Endothelial cell of umbilical vein (primary cell): ENCODE results near the gene INTS6. TPM values are rescaled to one million over a fixed set of nuclear protein-coding genes. Genes with fewer than 3 reads are reported as not detected.

Source experiments
- BruUV-seq: library from RNA; stranded (reverse); fragments of 400-500 nt; replicated peaks from 2 replicates; lab custom pipeline; 2021; lab: Mats Ljungman, UMichigan
- CTCF ChIA-PET: fragments of 300-600, 350-600 bp; sonication (Branson Sonifier 250); formaldehyde crosslinking; loops from one replicate; lab custom pipeline; 2021; ENCODE audit warnings: antibody characterized with exemption, inconsistent platforms; lab: Charles Lee
- POLR2A ChIA-PET: fragments of 300-600, 350-600 bp; sonication (Branson Sonifier 250); formaldehyde crosslinking; loops from one replicate; lab custom pipeline; 2021; ENCODE audit warnings: antibody characterized with exemption, inconsistent platforms; lab: Charles Lee
- DNase-seq: peaks from one replicate; pipeline ENCODE4 v3.0.0-alpha.2; 2011; ENCODE audit warnings: low read depth, low spot score
- FAIRE-seq: peaks from 2 replicates; lab custom pipeline; 2011; peaks lifted over from hg19 to GRCh38; lab: Jason Lieb, UNC
- H2AFZ ChIP-seq: 2 replicates; pipeline ENCODE4 v1.6.0; 2012; ENCODE audit warnings: low read depth, low read length, control low read depth, inconsistent platforms
- H3K27ac ChIP-seq: 2 replicates; pipeline ENCODE4 v1.5.1; 2011; ENCODE audit warnings: low read depth, mild to moderate bottlenecking, control low read depth, low read length, moderate library complexity; ENCODE audit not compliant: insufficient read depth
- H3K27me3 ChIP-seq, 2 experiments: 2 replicates each; pipeline versions ENCODE4 v1.6.0 to v1.6.1; 2011; ENCODE audit warnings: low read length in 2 of 2, mixed read lengths in 1 of 2; ENCODE audit not compliant: control insufficient read depth in 2 of 2, insufficient read depth in 2 of 2
- H3K36me3 ChIP-seq, 2 experiments: 2 replicates in 1 of 2; 3 replicates in 1 of 2; pipeline ENCODE4 v1.5.1; 2011; ENCODE audit warnings: low read length in 2 of 2, mild to moderate bottlenecking in 1 of 2, moderate library complexity in 1 of 2; ENCODE audit not compliant: control insufficient read depth in 2 of 2, insufficient read depth in 2 of 2; ENCODE audit errors: extremely low read depth in 1 of 2
- H3K4me1 ChIP-seq: 3 replicates; pipeline ENCODE4 v1.5.1; 2011; ENCODE audit warnings: mild to moderate bottlenecking, low read length; ENCODE audit not compliant: control insufficient read depth, insufficient read depth; ENCODE audit errors: extremely low read depth
- H3K4me2 ChIP-seq: 2 replicates; pipeline ENCODE4 v1.6.1; 2011; ENCODE audit warnings: low read length, control low read depth, mixed read lengths; ENCODE audit not compliant: insufficient read depth
- H3K4me3 ChIP-seq, 3 experiments: fragments of 200-600 bp in 1 of 3; sonication (generic), shearing (Covaris generic) in 1 of 3; replicated peaks in 1 of 3; 2 replicates each; pipeline ENCODE4 v1.5.1; 2011 to 2016; ENCODE audit warnings: control low read depth in 3 of 3, low read length in 3 of 3, mild to moderate bottlenecking in 2 of 3, inconsistent platforms in 1 of 3, low read depth in 1 of 3, moderate library complexity in 1 of 3; ENCODE audit not compliant: insufficient read depth in 1 of 3
- H3K79me2 ChIP-seq: 2 replicates; pipeline ENCODE4 v1.6.0; 2012; ENCODE audit warnings: low read length, inconsistent platforms; ENCODE audit not compliant: control insufficient read depth, insufficient read depth
- H3K9ac ChIP-seq: replicated peaks from 2 replicates; pipeline ENCODE3; 2011; ENCODE audit warnings: low read length, control low read depth; ENCODE audit not compliant: insufficient read depth; ENCODE audit errors: extremely low read depth
- H3K9me1 ChIP-seq: replicated peaks from 3 replicates; pipeline ENCODE4 v1.6.0; 2011; ENCODE audit warnings: mild to moderate bottlenecking, low read length; ENCODE audit not compliant: control insufficient read depth, insufficient read depth; ENCODE audit errors: extremely low read depth
- H3K9me3 ChIP-seq: replicated peaks from 2 replicates; pipeline ENCODE4 v1.5.1; 2012; ENCODE audit warnings: low read length, inconsistent platforms; ENCODE audit not compliant: control insufficient read depth, insufficient read depth
- H4K20me1 ChIP-seq: replicated peaks from 2 replicates; pipeline ENCODE3; 2011; ENCODE audit warnings: mild to moderate bottlenecking, low read length; ENCODE audit not compliant: control insufficient read depth, insufficient read depth; ENCODE audit errors: extremely low read depth
- EZH2 ChIP-seq: IDR thresholded peaks from 2 replicates; pipeline ENCODE4 v1.6.1; 2012; ENCODE audit warnings: borderline replicate concordance, low read depth, mild to moderate bottlenecking, moderate library complexity, low read length, inconsistent platforms; ENCODE audit not compliant: severe bottlenecking
- FOS ChIP-seq: IDR thresholded peaks from 2 replicates; pipeline ENCODE4 v1.6.1; 2011; ENCODE audit warnings: mild to moderate bottlenecking, low read length, moderate library complexity, borderline replicate concordance; ENCODE audit not compliant: insufficient read depth
- GATA2 ChIP-seq: IDR thresholded peaks from 2 replicates; pipeline ENCODE4 v1.7.0; 2011; ENCODE audit warnings: low read depth, mild to moderate bottlenecking, moderate library complexity, mixed read lengths, low read length; ENCODE audit not compliant: insufficient read length, insufficient read depth
- JUN ChIP-seq: IDR thresholded peaks from 2 replicates; pipeline ENCODE4 v1.6.1; 2011; ENCODE audit warnings: borderline replicate concordance, low read depth; ENCODE audit not compliant: insufficient read length, insufficient read depth
- MYC ChIP-seq: IDR thresholded peaks from one replicate; pipeline ENCODE4 v1.6.1; 2011; ENCODE audit warnings: mild to moderate bottlenecking, low read depth, low read length
- POLR2A ChIP-seq: IDR thresholded peaks from 2 replicates; pipeline ENCODE4 v1.6.1; 2012; ENCODE audit warnings: low read depth, mild to moderate bottlenecking, control low read depth, low read length
- POLR2AphosphoS5 ChIP-seq: IDR thresholded peaks from 2 replicates; pipeline ENCODE4 v1.6.1; 2012; ENCODE audit warnings: low read depth, mild to moderate bottlenecking, control low read depth, low read length, moderate library complexity; ENCODE audit not compliant: insufficient read depth
- dilution Hi-C: fragments of 300-500 bp; cut with MboI; formaldehyde crosslinking; loops from one replicate; pipeline ENCODE4 v1.15.0; 2019; ENCODE audit warnings: low sequenced_read_pairs; ENCODE audit not compliant: extremely low pct_ligation_motif_present
- intact Hi-C: fragments of 100-400 bp; cut with micrococcal nuclease; formaldehyde crosslinking; loops from one replicate; pipeline ENCODE4 v1.10.0; 2022
- polyA plus RNA-seq, 4 experiments: library from polyadenylated mRNA; depleted of rRNA in 3 of 4; stranded (reverse) in 3 of 4; unstranded in 1 of 4; fragments of >200 nt; gene quantifications; 2 replicates each; pipeline versions ENCODE4 v1.2.1 to v1.2.3, GENCODE V29; 2011 to 2012; ENCODE audit warnings: missing spikeins in 1 of 4
- total RNA-seq: library from RNA; stranded (reverse); gene quantifications from 2 replicates; pipeline ENCODE4 v1.2.3, GENCODE V29; 2021
- TF ChIP-seq, protein P1 (sequence below), 2 donors: IDR thresholded peaks; 1 replicate in 1 of 2; 2 replicates in 1 of 2; pipeline ENCODE4 v1.5.1; 2011; ENCODE audit warnings: low read length in 2 of 2, mild to moderate bottlenecking in 2 of 2, moderate library complexity in 2 of 2, control low read depth in 1 of 2, inconsistent platforms in 1 of 2, low read depth in 1 of 2; ENCODE audit not compliant: insufficient read depth in 1 of 2; ENCODE audit errors: extremely low read depth in 1 of 2
- TF ChIP-seq, protein P2 (sequence below): IDR thresholded peaks from 2 replicates; pipeline ENCODE4 v1.6.1; 2011; ENCODE audit not compliant: insufficient read depth, insufficient read length

INTS6 gene
- total and polyA plus RNA-seq, 2 donors (not counting 3 experiments of a cell fraction or from before 2014, with no cell fraction given), result 9.5 to 45.4 TPM

DNA sequence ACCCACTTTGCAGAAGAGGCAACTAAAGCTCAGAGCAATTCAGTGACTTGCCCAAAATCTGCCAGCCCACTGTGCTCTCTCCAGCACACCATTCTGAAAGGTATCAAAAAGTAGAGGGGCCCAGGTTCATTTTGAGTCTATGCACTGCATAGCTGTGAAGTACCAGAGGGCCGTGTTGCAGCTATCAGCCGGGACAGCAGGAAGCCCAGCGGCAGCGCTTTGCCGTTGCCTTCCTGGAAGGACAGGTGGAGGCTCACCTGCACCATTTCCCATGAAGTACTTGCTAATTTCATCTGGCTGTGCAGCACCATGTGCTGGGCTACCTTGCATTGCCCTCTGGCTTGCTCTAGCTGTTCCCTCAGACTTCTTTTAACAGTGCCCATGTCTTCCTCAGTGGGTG, 116.1 kb downstream of the INTS6 start:
- Histone ChIP-seq H3K79me2 (no peaks in the 10 kb centered on the region), H3K27me3 (peaks cover 0 to 1% of the 10 kb centered on the region in 2 experiments), H3K9me3 (no peaks in the 10 kb centered on the region), H3K27ac (no peak overlapping the region), H3K4me1 (no peaks in the 10 kb centered on the region), H3K4me3 (no peak overlapping the region), H3K9me1 (no peaks in the 10 kb centered on the region), H4K20me1 (no peaks in the 10 kb centered on the region), H3K9ac (no peak overlapping the region), H2AFZ (no peak overlapping the region), H3K36me3 (no peaks in the 10 kb centered on the region), H3K4me2 (no peak overlapping the region)
- TF ChIP-seq FOS (no peak), MYC (no peak), JUN (no peak), EZH2 (no peak), POLR2A (no peak), POLR2AphosphoS5 (no peak), GATA2 (no peak)
- TF ChIP-seq, protein P1, sequence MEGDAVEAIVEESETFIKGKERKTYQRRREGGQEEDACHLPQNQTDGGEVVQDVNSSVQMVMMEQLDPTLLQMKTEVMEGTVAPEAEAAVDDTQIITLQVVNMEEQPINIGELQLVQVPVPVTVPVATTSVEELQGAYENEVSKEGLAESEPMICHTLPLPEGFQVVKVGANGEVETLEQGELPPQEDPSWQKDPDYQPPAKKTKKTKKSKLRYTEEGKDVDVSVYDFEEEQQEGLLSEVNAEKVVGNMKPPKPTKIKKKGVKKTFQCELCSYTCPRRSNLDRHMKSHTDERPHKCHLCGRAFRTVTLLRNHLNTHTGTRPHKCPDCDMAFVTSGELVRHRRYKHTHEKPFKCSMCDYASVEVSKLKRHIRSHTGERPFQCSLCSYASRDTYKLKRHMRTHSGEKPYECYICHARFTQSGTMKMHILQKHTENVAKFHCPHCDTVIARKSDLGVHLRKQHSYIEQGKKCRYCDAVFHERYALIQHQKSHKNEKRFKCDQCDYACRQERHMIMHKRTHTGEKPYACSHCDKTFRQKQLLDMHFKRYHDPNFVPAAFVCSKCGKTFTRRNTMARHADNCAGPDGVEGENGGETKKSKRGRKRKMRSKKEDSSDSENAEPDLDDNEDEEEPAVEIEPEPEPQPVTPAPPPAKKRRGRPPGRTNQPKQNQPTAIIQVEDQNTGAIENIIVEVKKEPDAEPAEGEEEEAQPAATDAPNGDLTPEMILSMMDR (IDR thresholded peaks at IDR 0.05; ENCODE audit: extremely low read depth in 1 of 2, insufficient read depth in 1 of 2, low read depth in 1 of 2, low read length in 2 of 2), result no peak
- TF ChIP-seq, protein P2, sequence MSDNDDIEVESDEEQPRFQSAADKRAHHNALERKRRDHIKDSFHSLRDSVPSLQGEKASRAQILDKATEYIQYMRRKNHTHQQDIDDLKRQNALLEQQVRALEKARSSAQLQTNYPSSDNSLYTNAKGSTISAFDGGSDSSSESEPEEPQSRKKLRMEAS, result no peak
- ChIA-PET POLR2A (no interaction called here), CTCF (interaction anchor here (1.5 to 1.6 kb wide), 2 partner anchors 20 to 49 kb away, joined by 3 read pairs; no protein-coding TSS in a partner anchor)
- dilution Hi-C loops (no loop called here), intact Hi-C loops (no loop called here)
- DNase-seq (no peak), FAIRE-seq (no peak)
- BruUV-seq, result no TSS peak
